ENCODE data around the gene RPL10. TPM values are rescaled to one million over a fixed set of nuclear protein-coding genes. Genes with fewer than 3 reads are reported as not detected.

RPL10 gene
- total RNA-seq, 1 experiment from 2014 or later: 3,490 TPM

GRCh38 chrX:154411981-154412340 lies 13.8 kb downstream of the RPL10 start:
- Mint-ChIP-seq H3K9me3 (ENCODE audit: unreplicated experiment) (no peaks in the 10 kb centered on the region), H3K4me3 (ENCODE audit: unreplicated experiment) (peak overlapping the region; percentile 83), H3K27me3 (ENCODE audit: insufficient read depth, unreplicated experiment) (peaks cover 25% of the 10 kb centered on the region), H3K36me3 (ENCODE audit: insufficient read depth, unreplicated experiment) (peaks cover 4% of the 10 kb centered on the region), H3K4me1 (ENCODE audit: insufficient read depth, unreplicated experiment) (peaks cover 14% of the 10 kb centered on the region), H3K27ac (ENCODE audit: low read depth, unreplicated experiment) (peak overlapping the region; percentile 51)
- TF ChIP-seq CTCF (IDR thresholded peaks at IDR 0.05; ENCODE audit: unreplicated experiment): no peak
- DNase-seq (ENCODE audit: unreplicated experiment): peak; percentile 56
- BruUV-seq (replicated peaks): no TSS peak
- CTCF ChIA-PET: interaction anchor here (0.9 kb wide), 1 partner anchor 12 kb away, joined by 3 read pairs; no protein-coding TSS in a partner anchor
- POLR2A ChIA-PET: interaction anchor here (0.7 to 7.7 kb wide), 17 partner anchors 9 to 814 kb away, joined by 3 to 100 read pairs (median 4); partner anchors contain the start of genes ATP6AP1, FAM3A, FAM50A and FLNA
- intact Hi-C loops (cut with micrococcal nuclease): no loop called here

- H3K4me3 Mint-ChIP-seq (ENCODE audit: unreplicated experiment): peak overlapping the region; percentile 83
- H3K27ac Mint-ChIP-seq (ENCODE audit: low read depth, unreplicated experiment): peak overlapping the region; percentile 51
- ChIA-PET CTCF (interaction anchor here (0.9 kb wide), 1 partner anchor 13 kb away, joined by 3 read pairs; no protein-coding TSS in a partner anchor), POLR2A (interaction anchor here (0.8 to 7.7 kb wide), 12 partner anchors 9 to 814 kb away, joined by 3 to 100 read pairs (median 6); partner anchors contain the start of genes ATP6AP1, FAM3A, FAM50A and FLNA)
- peaks cover 14% of the 10 kb centered on the region for H3K4me1 Mint-ChIP-seq (ENCODE audit: insufficient read depth, unreplicated experiment)
- DNase-seq (ENCODE audit: unreplicated experiment): no peak
- H3K27me3 Mint-ChIP-seq (ENCODE audit: insufficient read depth, unreplicated experiment): peaks cover 25% of the 10 kb centered on the region
- H3K9me3 Mint-ChIP-seq (ENCODE audit: unreplicated experiment): no peaks in the 10 kb centered on the region
- peaks cover 4% of the 10 kb centered on the region for H3K36me3 Mint-ChIP-seq (ENCODE audit: insufficient read depth, unreplicated experiment)
- BruUV-seq (replicated peaks): no TSS peak
- intact Hi-C loops (cut with micrococcal nuclease): no loop called here
- no peak for TF ChIP-seq CTCF (IDR thresholded peaks at IDR 0.05; ENCODE audit: unreplicated experiment)
These were observed 14.3 kb downstream of the RPL10 start for GRCh38 chrX:154412468-154412867.

- Mint-ChIP-seq H3K36me3 (ENCODE audit: insufficient read depth, unreplicated experiment) (peaks cover 4% of the 10 kb centered on the region), H3K4me1 (ENCODE audit: insufficient read depth, unreplicated experiment) (peaks cover 14% of the 10 kb centered on the region), H3K27me3 (ENCODE audit: insufficient read depth, unreplicated experiment) (peaks cover 23% of the 10 kb centered on the region), H3K4me3 (ENCODE audit: unreplicated experiment) (no peak overlapping the region), H3K27ac (ENCODE audit: low read depth, unreplicated experiment) (peak overlapping the region; percentile 51), H3K9me3 (ENCODE audit: unreplicated experiment) (no peaks in the 10 kb centered on the region)
- ChIA-PET CTCF (interaction anchor here (0.6 kb wide), 1 partner anchor 75 kb away, joined by 3 read pairs; no protein-coding TSS in a partner anchor), POLR2A (interaction anchor here (1.4 to 7.7 kb wide), 4 partner anchors 15 to 114 kb away, joined by 3 to 100 read pairs (median 5); partner anchors contain the start of genes FAM3A and RPL10)
- no peak for DNase-seq (ENCODE audit: unreplicated experiment)
- no peak for TF ChIP-seq CTCF (IDR thresholded peaks at IDR 0.05; ENCODE audit: unreplicated experiment)
- BruUV-seq (replicated peaks): no TSS peak
- intact Hi-C loops (cut with micrococcal nuclease): no loop called here
These were observed 15.0 kb downstream of the RPL10 start for GRCh38 chrX:154413142-154413541.

GRCh38 chrX:154417157-154417556 lies 19.0 kb downstream of the RPL10 start:
- Mint-ChIP-seq H3K4me3 (ENCODE audit: unreplicated experiment) (no peak overlapping the region), H3K9me3 (ENCODE audit: unreplicated experiment) (no peaks in the 10 kb centered on the region), H3K36me3 (ENCODE audit: insufficient read depth, unreplicated experiment) (peaks cover 12% of the 10 kb centered on the region), H3K27me3 (ENCODE audit: insufficient read depth, unreplicated experiment) (peaks cover 13% of the 10 kb centered on the region), H3K27ac (ENCODE audit: low read depth, unreplicated experiment) (no peak overlapping the region), H3K4me1 (ENCODE audit: insufficient read depth, unreplicated experiment) (peaks cover 5% of the 10 kb centered on the region)
- intact Hi-C loops (cut with micrococcal nuclease): no loop called here
- no peak for TF ChIP-seq CTCF (IDR thresholded peaks at IDR 0.05; ENCODE audit: unreplicated experiment)
- ChIA-PET POLR2A (interaction anchor here (0.6 kb wide), 1 partner anchor 13 kb away, joined by 3 read pairs; no protein-coding TSS in a partner anchor), CTCF (no interaction called here)
- BruUV-seq (replicated peaks): no TSS peak
- no peak for DNase-seq (ENCODE audit: unreplicated experiment)

Measured in MCF 10A (cell line).